ENCODE results near the gene RPS6KA2.
"Not testable (repeated sequence)": the region's sequence is repeated elsewhere in the genome, so short reads cannot be mapped to it uniquely, and the experiment has no call there.

RPS6KA2 gene

DNA sequence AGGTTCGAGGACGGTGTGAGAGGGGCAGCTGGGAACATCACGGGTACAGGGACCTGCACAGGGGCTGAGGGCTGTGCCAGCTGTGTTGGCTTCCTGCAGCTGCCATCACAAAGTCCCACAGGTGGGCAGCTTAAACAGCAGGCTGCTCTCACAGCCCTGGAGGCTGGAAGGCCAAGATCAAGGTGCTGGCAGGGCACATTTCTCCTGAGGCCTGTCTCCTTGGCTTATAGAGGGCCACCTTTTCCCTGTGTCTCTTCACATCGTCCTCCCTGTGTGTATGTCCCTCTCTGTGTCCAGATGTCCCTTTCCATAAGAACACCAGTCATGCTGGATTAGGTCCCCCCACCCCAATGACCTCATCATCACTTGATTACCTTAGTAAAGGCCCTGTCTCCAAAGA lies 229.2 kb downstream of the RPS6KA2 start:
- ChIA-PET CTCF (interaction anchor here (0.7 to 8.3 kb wide), 10 partner anchors 9 to 124 kb away, joined by 3 to 118 read pairs (median 6); no protein-coding TSS in a partner anchor), POLR2A (no interaction called here)
- Histone ChIP-seq H3K4me3 (ENCODE audit: control insufficient read depth in 1 of 7, extremely low read depth in 1 of 7, insufficient read depth in 4 of 7, low read depth in 2 of 7, low read length in 6 of 7) (no peak overlapping the region), H3K36me3 (ENCODE audit: control insufficient read depth in 4 of 4, insufficient read depth in 4 of 4, low read length in 3 of 4) (no peaks in the 10 kb centered on the region), H3K27ac (ENCODE audit: insufficient read depth in 1 of 2, low read depth in 1 of 2, low read length in 2 of 2, poor library complexity in 1 of 2, severe bottlenecking in 2 of 2) (no peak overlapping the region), H3K9me3 (ENCODE audit: control extremely low read depth in 1 of 5, control insufficient read depth in 4 of 5, insufficient read depth in 2 of 5, low read depth in 1 of 5, low read length in 4 of 5) (peaks cover 0 to 5% (median 0%) of the 10 kb centered on the region in 5 experiments), H3K27me3 (replicated peaks in 2 of 5; ENCODE audit: control insufficient read depth in 4 of 5, insufficient read depth in 5 of 5, low read length in 4 of 5) (no peaks in the 10 kb centered on the region), H3K4me1 (ENCODE audit: control extremely low read depth in 1 of 4, control insufficient read depth in 4 of 4, insufficient read depth in 4 of 4, low read length in 3 of 4) (peaks cover 0 to 2% (median 0%) of the 10 kb centered on the region in 4 experiments)
- no peak for DNase-seq
- 96% methylated on average over 3 of the region's 4 CpGs for WGBS (ENCODE audit: insufficient coverage)

DNA sequence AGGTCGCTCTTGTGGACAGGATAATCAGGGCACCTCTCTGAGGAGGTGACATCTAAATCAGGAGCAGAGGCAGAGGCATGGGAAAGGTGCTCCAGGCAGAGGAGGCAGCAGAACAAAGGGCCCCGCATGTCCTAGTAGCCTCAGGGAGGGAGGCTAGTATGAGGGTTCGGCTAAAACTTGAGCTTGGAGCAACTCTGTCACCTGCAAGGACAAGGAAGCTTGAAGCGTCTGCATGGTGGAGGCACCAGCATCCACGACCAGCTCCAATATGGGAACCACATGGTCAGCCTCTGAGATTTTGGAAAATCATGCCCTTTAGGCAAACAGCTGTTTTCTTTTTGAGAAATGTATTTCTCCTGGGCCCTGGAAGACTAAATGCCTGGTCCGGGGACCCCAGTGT lies 231.3 kb downstream of the RPS6KA2 start:
- H3K4me1 ChIP-seq (ENCODE audit: control extremely low read depth in 1 of 4, control insufficient read depth in 4 of 4, insufficient read depth in 4 of 4, low read length in 3 of 4) = peaks cover 0 to 2% (median 0%) of the 10 kb centered on the region in 4 experiments
- no peak for DNase-seq
- no peak overlapping the region for H3K27ac ChIP-seq (ENCODE audit: insufficient read depth in 1 of 2, low read depth in 1 of 2, low read length in 2 of 2, poor library complexity in 1 of 2, severe bottlenecking in 2 of 2)
- 94% methylated on average over 6 of the region's 6 CpGs for WGBS (ENCODE audit: insufficient coverage)
- H3K9me3 ChIP-seq (ENCODE audit: control extremely low read depth in 1 of 5, control insufficient read depth in 4 of 5, insufficient read depth in 2 of 5, low read depth in 1 of 5, low read length in 4 of 5) = peaks cover 0 to 5% (median 0%) of the 10 kb centered on the region in 5 experiments
- H3K4me3 ChIP-seq (ENCODE audit: control insufficient read depth in 1 of 7, extremely low read depth in 1 of 7, insufficient read depth in 4 of 7, low read depth in 2 of 7, low read length in 6 of 7) = no peak overlapping the region
- ChIA-PET CTCF (interaction anchor here (0.7 to 8.3 kb wide), 4 partner anchors 9 to 120 kb away, joined by 3 to 118 read pairs (median 3); no protein-coding TSS in a partner anchor), POLR2A (no interaction called here)
- no peaks in the 10 kb centered on the region for H3K36me3 ChIP-seq (ENCODE audit: control insufficient read depth in 4 of 4, insufficient read depth in 4 of 4, low read length in 3 of 4)
- H3K27me3 ChIP-seq (replicated peaks in 2 of 5; ENCODE audit: control insufficient read depth in 4 of 5, insufficient read depth in 5 of 5, low read length in 4 of 5) = peaks cover 0 to 3% (median 1%) of the 10 kb centered on the region in 5 experiments

DNA sequence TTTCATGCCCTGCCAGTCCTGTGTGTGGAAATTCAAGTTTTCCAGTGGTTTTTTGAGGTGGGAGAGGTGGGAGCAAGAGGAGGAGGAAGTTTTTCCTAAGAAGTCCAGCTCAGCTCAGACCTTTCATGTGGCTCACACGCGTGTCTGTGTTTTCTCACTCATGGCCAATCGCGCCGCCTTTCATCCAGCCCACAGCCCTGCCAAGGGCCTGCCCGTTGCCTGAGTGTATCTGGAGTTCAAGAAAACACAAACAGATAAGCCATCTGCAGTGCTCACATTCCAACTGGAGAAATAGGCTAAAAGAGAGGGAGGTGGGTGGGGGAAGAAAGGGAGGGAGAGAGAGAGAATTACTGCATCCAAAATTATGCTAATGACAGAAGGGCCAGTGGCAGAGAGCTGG lies 231.7 kb downstream of the RPS6KA2 start:
- Histone ChIP-seq H3K36me3 (ENCODE audit: control insufficient read depth in 4 of 4, insufficient read depth in 4 of 4, low read length in 3 of 4) (no peaks in the 10 kb centered on the region), H3K27me3 (replicated peaks in 2 of 5; ENCODE audit: control insufficient read depth in 4 of 5, insufficient read depth in 5 of 5, low read length in 4 of 5) (peaks cover 0 to 3% (median 3%) of the 10 kb centered on the region in 5 experiments), H3K9me3 (ENCODE audit: control extremely low read depth in 1 of 5, control insufficient read depth in 4 of 5, insufficient read depth in 2 of 5, low read depth in 1 of 5, low read length in 4 of 5) (peaks cover 0 to 5% (median 0%) of the 10 kb centered on the region in 5 experiments), H3K27ac (ENCODE audit: insufficient read depth in 1 of 2, low read depth in 1 of 2, low read length in 2 of 2, poor library complexity in 1 of 2, severe bottlenecking in 2 of 2) (no peak overlapping the region), H3K4me1 (ENCODE audit: control extremely low read depth in 1 of 4, control insufficient read depth in 4 of 4, insufficient read depth in 4 of 4, low read length in 3 of 4) (no peaks in the 10 kb centered on the region), H3K4me3 (ENCODE audit: control insufficient read depth in 1 of 7, extremely low read depth in 1 of 7, insufficient read depth in 4 of 7, low read depth in 2 of 7, low read length in 6 of 7) (no peak overlapping the region)
- 100% methylated on average over 1 of the region's 6 CpGs for WGBS (ENCODE audit: insufficient coverage)
- no peak for DNase-seq
- ChIA-PET CTCF (interaction anchor here (0.7 to 8.3 kb wide), 4 partner anchors 10 to 119 kb away, joined by 3 to 118 read pairs (median 3); no protein-coding TSS in a partner anchor), POLR2A (no interaction called here)

DNA sequence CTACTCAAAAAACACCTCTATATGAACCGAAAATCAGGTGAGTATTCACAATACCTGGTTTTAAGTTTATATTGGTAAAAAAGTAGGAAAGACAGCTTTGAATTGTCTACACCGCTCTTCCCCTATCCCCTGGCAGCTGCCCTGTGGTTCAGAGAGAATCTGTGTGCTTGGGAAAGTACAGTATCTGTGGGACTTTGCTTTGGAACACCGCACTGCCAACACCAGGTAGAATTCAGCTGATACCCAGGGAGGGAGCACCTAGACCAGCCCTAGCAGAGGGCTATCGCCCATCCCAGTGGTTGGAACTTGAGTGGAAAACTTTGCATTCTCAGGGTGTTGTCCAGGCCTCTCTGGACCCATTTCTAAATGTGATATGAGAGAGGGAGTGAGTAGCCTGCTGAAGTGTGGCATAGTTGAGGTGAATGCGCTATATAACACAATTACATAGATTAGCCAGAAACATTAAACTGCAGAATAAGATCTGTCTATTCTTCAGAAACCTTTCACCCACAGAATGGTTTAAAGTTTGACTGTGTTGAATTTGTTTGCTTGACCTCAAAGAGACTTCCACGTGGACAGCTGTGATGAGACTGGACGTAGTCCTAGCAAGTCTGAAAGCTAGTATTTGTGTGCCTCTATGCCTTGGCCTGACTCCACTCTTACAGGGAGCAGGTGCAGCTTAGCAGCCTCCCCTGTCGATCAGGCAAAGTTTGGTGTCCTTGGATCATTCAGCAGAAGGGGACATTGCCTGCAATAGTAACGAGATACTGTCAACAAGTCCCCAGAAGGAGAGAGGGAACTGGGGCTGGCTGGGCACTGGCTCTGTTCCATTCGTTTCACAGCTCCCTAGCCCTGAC lies 232.8 kb downstream of the RPS6KA2 start:
- DNase-seq = no peak

DNA sequence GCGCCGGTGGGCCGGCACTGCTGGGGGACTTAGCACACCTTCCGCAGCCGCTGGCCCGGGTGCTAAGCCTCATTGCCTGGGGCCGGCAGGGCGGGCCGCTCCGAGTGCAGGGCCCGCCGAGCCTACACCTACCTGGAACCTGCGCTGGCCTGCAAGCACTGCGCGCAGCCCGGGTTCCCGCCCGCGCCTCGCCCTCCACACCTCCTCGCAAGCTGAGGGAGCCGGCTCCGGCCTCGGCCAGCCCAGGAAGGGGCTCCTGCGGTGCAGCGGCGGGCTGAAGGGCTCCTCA lies 233.6 kb downstream of the RPS6KA2 start:
- WGBS (ENCODE audit: insufficient coverage) = 91% methylated on average over 13 of the region's 27 CpGs
- peaks cover 0 to 3% (median 3%) of the 10 kb centered on the region in 5 experiments for H3K27me3 ChIP-seq (replicated peaks in 2 of 5; ENCODE audit: control insufficient read depth in 4 of 5, insufficient read depth in 5 of 5, low read length in 4 of 5)
- DNase-seq = no peak
- peaks cover 0 to 5% (median 0%) of the 10 kb centered on the region in 5 experiments for H3K9me3 ChIP-seq (ENCODE audit: control extremely low read depth in 1 of 5, control insufficient read depth in 4 of 5, insufficient read depth in 2 of 5, low read depth in 1 of 5, low read length in 4 of 5)
- H3K4me3 ChIP-seq (ENCODE audit: control insufficient read depth in 1 of 7, extremely low read depth in 1 of 7, insufficient read depth in 4 of 7, low read depth in 2 of 7, low read length in 6 of 7) = no peak overlapping the region
- no peaks in the 10 kb centered on the region for H3K36me3 ChIP-seq (ENCODE audit: control insufficient read depth in 4 of 4, insufficient read depth in 4 of 4, low read length in 3 of 4)
- CTCF ChIA-PET = interaction anchor here (0.9 to 2.9 kb wide), 3 partner anchors 8 to 116 kb away, joined by 3 to 20 read pairs (median 19); no protein-coding TSS in a partner anchor
- POLR2A ChIA-PET = interaction anchor here (0.6 kb wide), 2 partner anchors 12 to 111 kb away, joined by 3 to 4 read pairs; no protein-coding TSS in a partner anchor
- no peaks in the 10 kb centered on the region for H3K4me1 ChIP-seq (ENCODE audit: control extremely low read depth in 1 of 4, control insufficient read depth in 4 of 4, insufficient read depth in 4 of 4, low read length in 3 of 4)
- H3K27ac ChIP-seq (ENCODE audit: insufficient read depth in 1 of 2, low read depth in 1 of 2, low read length in 2 of 2, poor library complexity in 1 of 2, severe bottlenecking in 2 of 2) = no peak overlapping the region

More for the DNA sequence above, 232.8 kb downstream of the RPS6KA2 start:
- H3K36me3 ChIP-seq (ENCODE audit: control insufficient read depth in 4 of 4, insufficient read depth in 4 of 4, low read length in 3 of 4) = no peaks in the 10 kb centered on the region
- POLR2A ChIA-PET = interaction anchor here (0.6 kb wide), 1 partner anchor 13 kb away, joined by 3 read pairs; no protein-coding TSS in a partner anchor
- H3K9me3 ChIP-seq (ENCODE audit: control extremely low read depth in 1 of 5, control insufficient read depth in 4 of 5, insufficient read depth in 2 of 5, low read depth in 1 of 5, low read length in 4 of 5) = peaks cover 0 to 5% (median 0%) of the 10 kb centered on the region in 5 experiments
- peaks cover 0 to 3% (median 3%) of the 10 kb centered on the region in 5 experiments for H3K27me3 ChIP-seq (replicated peaks in 2 of 5; ENCODE audit: control insufficient read depth in 4 of 5, insufficient read depth in 5 of 5, low read length in 4 of 5)
- CTCF ChIA-PET = interaction anchor here (0.6 to 8.3 kb wide), 6 partner anchors 7 to 118 kb away, joined by 3 to 118 read pairs (median 12); no protein-coding TSS in a partner anchor
- 93% methylated on average over 7 of the region's 10 CpGs for WGBS (ENCODE audit: insufficient coverage)
- no peaks in the 10 kb centered on the region for H3K4me1 ChIP-seq (ENCODE audit: control extremely low read depth in 1 of 4, control insufficient read depth in 4 of 4, insufficient read depth in 4 of 4, low read length in 3 of 4)
- no peak overlapping the region for H3K27ac ChIP-seq (ENCODE audit: insufficient read depth in 1 of 2, low read depth in 1 of 2, low read length in 2 of 2, poor library complexity in 1 of 2, severe bottlenecking in 2 of 2)
- H3K4me3 ChIP-seq (ENCODE audit: control insufficient read depth in 1 of 7, extremely low read depth in 1 of 7, insufficient read depth in 4 of 7, low read depth in 2 of 7, low read length in 6 of 7) = no peak overlapping the region

DNA sequence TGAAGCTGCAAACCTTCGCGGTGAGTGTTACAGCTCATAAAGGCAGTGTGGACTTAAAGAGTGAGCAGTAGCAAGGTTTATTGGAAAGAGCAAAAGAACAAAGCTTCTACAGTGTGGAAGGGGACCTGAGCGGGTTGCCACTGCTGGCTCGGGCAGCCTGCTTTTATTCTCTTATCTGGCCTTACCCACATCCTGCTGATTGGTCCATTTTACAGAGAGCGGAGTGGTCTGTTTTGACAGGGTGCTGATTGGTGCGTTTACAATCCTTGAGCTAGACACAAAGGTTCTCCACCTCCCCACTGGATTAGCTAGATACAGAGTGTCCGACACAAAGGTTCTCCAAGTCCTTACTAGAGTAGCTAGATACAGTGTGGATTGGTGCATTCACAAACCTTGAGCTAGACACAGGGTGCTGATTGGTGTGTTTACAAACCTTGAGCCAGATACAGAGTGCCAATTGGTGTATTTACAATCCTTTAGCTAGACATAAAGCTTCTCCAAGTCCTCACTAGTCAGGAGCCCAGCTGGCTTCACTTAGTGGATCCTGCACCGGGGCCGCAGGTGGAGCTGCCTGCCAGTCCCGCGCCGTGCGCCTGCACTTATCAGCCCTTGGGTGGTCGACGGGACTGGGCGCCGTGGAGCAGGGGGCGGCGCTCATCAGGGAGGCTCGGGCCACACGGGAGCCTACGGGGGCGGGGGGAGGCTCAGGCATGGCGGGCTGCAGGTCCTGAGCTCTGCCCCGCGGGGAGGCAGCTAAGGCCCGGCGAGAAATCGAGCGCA lies 234.1 kb downstream of the RPS6KA2 start:
- ChIA-PET CTCF (interaction anchor here (0.7 to 2.9 kb wide), 7 partner anchors 9 to 116 kb away, joined by 3 to 20 read pairs (median 3); no protein-coding TSS in a partner anchor), POLR2A (interaction anchor here (0.6 kb wide), 1 partner anchor 110 kb away, joined by 4 read pairs; no protein-coding TSS in a partner anchor)
- not testable (repeated sequence) for H3K27me3 ChIP-seq (replicated peaks in 2 of 5; ENCODE audit: control insufficient read depth in 4 of 5, insufficient read depth in 5 of 5, low read length in 4 of 5); H3K4me3 ChIP-seq (ENCODE audit: control insufficient read depth in 1 of 7, extremely low read depth in 1 of 7, insufficient read depth in 4 of 7, low read depth in 2 of 7, low read length in 6 of 7); H3K27ac ChIP-seq (ENCODE audit: insufficient read depth in 1 of 2, low read depth in 1 of 2, low read length in 2 of 2, poor library complexity in 1 of 2, severe bottlenecking in 2 of 2); H3K36me3 ChIP-seq (ENCODE audit: control insufficient read depth in 4 of 4, insufficient read depth in 4 of 4, low read length in 3 of 4); H3K4me1 ChIP-seq (ENCODE audit: control extremely low read depth in 1 of 4, control insufficient read depth in 4 of 4, insufficient read depth in 4 of 4, low read length in 3 of 4); H3K9me3 ChIP-seq (ENCODE audit: control extremely low read depth in 1 of 5, control insufficient read depth in 4 of 5, insufficient read depth in 2 of 5, low read depth in 1 of 5, low read length in 4 of 5); DNase-seq
- 92% methylated on average over 13 of the region's 30 CpGs for WGBS (ENCODE audit: insufficient coverage)
